ENCODE data around the gene WRNIP1.

GRCh38 chr6:2812695-2813094 lies 47.5 kb downstream of the WRNIP1 start:
- TF ChIP-seq CTCF (conservative IDR thresholded peaks at IDR 0.05 in 1 of 2, IDR thresholded peaks at IDR 0.05 in 1 of 2; ENCODE audit: extremely low read depth in 1 of 2, insufficient read depth in 1 of 2, low read depth in 1 of 2, low read length in 2 of 2) = no peak
- no peak for TF ChIP-seq EZH2 (IDR thresholded peaks at IDR 0.05; ENCODE audit: borderline replicate concordance, low read length)

Measured in mammary epithelial cell (primary cell).